ENCODE results near the gene FHIT. TPM values are rescaled to one million over a fixed set of nuclear protein-coding genes. Genes with fewer than 3 reads are reported as not detected.
"Not testable (repeated sequence)": the region's sequence is repeated elsewhere in the genome, so short reads cannot be mapped to it uniquely, and the experiment has no call there.

FHIT gene
- total and polyA plus RNA-seq, 4 donors, result 2.6 to 21.3 (median 8.7) TPM

GRCh38 chr3:61194892-61195538 lies 56.2 kb downstream of the FHIT start:
- H3K27ac ChIP-seq (ENCODE audit: low read depth in 1 of 2, low read length in 1 of 2), result no peak overlapping the region
- DNase-seq (no peak), ATAC-seq (ENCODE audit: insufficient read depth, low FRiP score) (no peak)
- no peaks in the 10 kb centered on the region for H3K9me3 ChIP-seq (ENCODE audit: control insufficient read depth in 4 of 4, insufficient read depth in 3 of 4, low read length in 3 of 4)
- H3K36me3 ChIP-seq (ENCODE audit: control insufficient read depth in 4 of 4, insufficient read depth in 4 of 4, low read length in 4 of 4), result no peaks in the 10 kb centered on the region
- 77 to 78% methylated on average over 4 of the region's 4 CpGs for WGBS, 2 donors
- H3K27me3 ChIP-seq (ENCODE audit: control insufficient read depth in 3 of 3, insufficient read depth in 3 of 3, low read length in 2 of 3), result no peaks in the 10 kb centered on the region
- no peak overlapping the region for H3K4me3 ChIP-seq
- H3K9ac ChIP-seq (ENCODE audit: insufficient read depth in 1 of 2, low read length in 2 of 2), result no peak overlapping the region
- peaks cover 0 to 1% (median 0%) of the 10 kb centered on the region in 5 donors for H3K4me1 ChIP-seq (ENCODE audit: control insufficient read depth in 5 of 5, insufficient read depth in 5 of 5, low read length in 5 of 5)
- TF ChIP-seq CTCF (IDR thresholded peaks at IDR 0.05; ENCODE audit: control extremely low read depth, extremely low read depth), result no peak

DNA sequence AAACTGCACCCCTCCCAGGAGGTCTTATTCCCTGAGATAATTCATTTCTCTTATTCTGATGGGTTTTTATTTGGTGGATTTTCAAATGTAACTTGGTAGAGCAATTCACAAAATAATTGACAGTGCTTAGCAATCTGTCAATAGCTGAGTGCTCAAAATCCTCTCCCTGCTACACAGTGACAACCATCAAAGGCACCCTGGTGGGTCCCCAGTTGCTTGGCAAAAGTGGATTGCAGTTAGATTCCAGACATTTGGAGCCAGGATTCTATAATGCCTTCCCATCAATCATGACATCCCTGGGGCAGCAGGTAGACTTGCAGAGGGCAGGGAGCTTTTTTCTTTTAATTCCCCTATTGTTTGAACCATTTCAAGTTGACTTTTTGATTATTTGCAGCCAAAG lies 59.0 kb downstream of the FHIT start:
- no peak overlapping the region for H3K9ac ChIP-seq (ENCODE audit: insufficient read depth in 1 of 2, low read length in 2 of 2)
- H3K9me3 ChIP-seq (ENCODE audit: control insufficient read depth in 4 of 4, insufficient read depth in 3 of 4, low read length in 3 of 4), result no peaks in the 10 kb centered on the region
- no peak for TF ChIP-seq CTCF (IDR thresholded peaks at IDR 0.05; ENCODE audit: control extremely low read depth, extremely low read depth)
- H3K4me1 ChIP-seq (ENCODE audit: control insufficient read depth in 5 of 5, insufficient read depth in 5 of 5, low read length in 5 of 5), result peaks cover 0 to 1% (median 0%) of the 10 kb centered on the region in 5 donors
- H3K36me3 ChIP-seq (ENCODE audit: control insufficient read depth in 4 of 4, insufficient read depth in 4 of 4, low read length in 4 of 4), result no peaks in the 10 kb centered on the region
- H3K4me3 ChIP-seq, result no peak overlapping the region
- no peak for ATAC-seq (ENCODE audit: insufficient read depth, low FRiP score)
- H3K27me3 ChIP-seq (ENCODE audit: control insufficient read depth in 3 of 3, insufficient read depth in 3 of 3, low read length in 2 of 3), result no peaks in the 10 kb centered on the region
- no peak for DNase-seq
- H3K27ac ChIP-seq (ENCODE audit: low read depth in 1 of 2, low read length in 1 of 2), result no peak overlapping the region

GRCh38 chr3:61190205-61190604 lies 61.0 kb downstream of the FHIT start:
- not testable (repeated sequence) for H3K27ac ChIP-seq (ENCODE audit: low read depth in 1 of 2, low read length in 1 of 2); H3K9ac ChIP-seq (ENCODE audit: insufficient read depth in 1 of 2, low read length in 2 of 2); H3K36me3 ChIP-seq (ENCODE audit: control insufficient read depth in 4 of 4, insufficient read depth in 4 of 4, low read length in 4 of 4); ATAC-seq (ENCODE audit: insufficient read depth, low FRiP score); DNase-seq; H3K27me3 ChIP-seq (ENCODE audit: control insufficient read depth in 3 of 3, insufficient read depth in 3 of 3, low read length in 2 of 3); H3K4me3 ChIP-seq; H3K9me3 ChIP-seq (ENCODE audit: control insufficient read depth in 4 of 4, insufficient read depth in 3 of 4, low read length in 3 of 4); H3K4me1 ChIP-seq (ENCODE audit: control insufficient read depth in 5 of 5, insufficient read depth in 5 of 5, low read length in 5 of 5)
- 88 to 94% methylated on average over 1 of the region's 1 CpG for WGBS, 2 donors

GRCh38 chr3:61186030-61186429 lies 65.2 kb downstream of the FHIT start:
- Histone ChIP-seq H3K4me1 (ENCODE audit: control insufficient read depth in 5 of 5, insufficient read depth in 5 of 5, low read length in 5 of 5) (peaks cover 2 to 10% (median 8%) of the 10 kb centered on the region in 5 donors), H3K27ac (ENCODE audit: low read depth in 1 of 2, low read length in 1 of 2) (no peak overlapping the region), H3K27me3 (ENCODE audit: control insufficient read depth in 3 of 3, insufficient read depth in 3 of 3, low read length in 2 of 3) (no peaks in the 10 kb centered on the region), H3K9me3 (ENCODE audit: control insufficient read depth in 4 of 4, insufficient read depth in 3 of 4, low read length in 3 of 4) (no peaks in the 10 kb centered on the region), H3K36me3 (ENCODE audit: control insufficient read depth in 4 of 4, insufficient read depth in 4 of 4, low read length in 4 of 4) (no peaks in the 10 kb centered on the region), H3K9ac (ENCODE audit: insufficient read depth in 1 of 2, low read length in 2 of 2) (no peak overlapping the region), H3K4me3 (no peak overlapping the region)
- no peak for DNase-seq
- TF ChIP-seq CTCF (IDR thresholded peaks at IDR 0.05; ENCODE audit: control extremely low read depth, extremely low read depth), result no peak
- ATAC-seq (ENCODE audit: insufficient read depth, low FRiP score), result no peak
- WGBS, 2 donors, result 60 to 74% methylated on average over 3 of the region's 3 CpGs

All from lung (tissue), 12 donors.